GM18873 (cell line): ENCODE measurements around the gene LAT.
"Not testable (repeated sequence)": the region's sequence is repeated elsewhere in the genome, so short reads cannot be mapped to it uniquely, and the experiment has no call there.

Experiments used
- ATAC-seq: cut with Tn5 transposase; IDR thresholded peaks from one replicate; pipeline ENCODE4 v1.9.1; 2021; ENCODE audit warnings: mild to moderate bottlenecking, moderate library complexity, moderate number of reproducible peaks; ENCODE audit not compliant: unreplicated experiment, low FRiP score

LAT gene, protein sequence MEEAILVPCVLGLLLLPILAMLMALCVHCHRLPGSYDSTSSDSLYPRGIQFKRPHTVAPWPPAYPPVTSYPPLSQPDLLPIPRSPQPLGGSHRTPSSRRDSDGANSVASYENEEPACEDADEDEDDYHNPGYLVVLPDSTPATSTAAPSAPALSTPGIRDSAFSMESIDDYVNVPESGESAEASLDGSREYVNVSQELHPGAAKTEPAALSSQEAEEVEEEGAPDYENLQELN

DNA sequence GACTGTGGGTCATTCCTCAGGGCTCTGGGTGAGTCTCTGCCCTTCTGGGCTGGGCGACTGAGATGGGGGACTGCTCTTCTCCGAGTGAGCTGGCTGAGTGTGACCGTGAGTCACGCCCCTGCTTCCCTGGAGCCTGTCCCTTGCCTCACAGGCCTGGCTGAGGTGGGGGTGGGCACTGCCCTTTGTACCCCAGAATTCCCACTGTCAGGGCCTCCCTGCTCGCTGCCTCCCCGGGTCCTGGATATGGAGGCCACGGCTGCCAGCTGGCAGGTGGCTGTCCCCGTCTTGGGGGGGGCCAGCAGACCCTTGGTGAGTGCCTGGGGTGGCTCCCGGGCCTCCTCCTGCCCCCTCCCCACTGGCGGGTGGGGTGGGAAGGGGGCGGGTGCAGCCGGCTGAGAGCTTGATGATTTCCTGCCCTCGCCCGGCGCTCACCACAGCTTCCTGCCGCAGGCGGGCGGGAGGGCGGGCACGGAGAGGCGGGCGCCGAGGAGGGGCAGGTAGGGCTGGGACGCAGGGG is at the start of gene LAT:
Gene LAT, plus strand, starts transcription at position 434 of the 517 bp plus-strand sequence. CDS start 366 bp downstream, outside the sequence.
- ATAC-seq = no peak

DNA sequence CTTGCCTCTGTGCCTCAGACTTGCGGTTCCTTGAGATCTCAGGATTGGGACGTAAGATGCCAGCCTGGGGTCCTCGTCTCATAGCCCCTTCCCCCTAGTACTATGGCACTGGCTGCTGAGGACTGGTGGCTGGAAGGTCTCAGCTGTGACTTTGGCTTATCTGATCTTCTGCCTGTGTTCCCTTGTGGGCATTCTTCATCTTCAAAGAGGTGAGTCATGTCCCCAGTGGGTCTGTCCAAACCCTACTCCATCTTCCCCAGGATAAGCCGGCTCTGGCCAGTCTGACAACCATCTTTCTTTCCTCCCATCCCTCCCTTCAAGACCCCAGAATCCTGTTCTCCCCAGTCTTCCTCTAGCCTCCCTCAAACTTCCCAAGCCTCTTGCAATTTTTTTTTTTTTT is 49.5 kb upstream of the LAT start:
- ATAC-seq = no peak

DNA sequence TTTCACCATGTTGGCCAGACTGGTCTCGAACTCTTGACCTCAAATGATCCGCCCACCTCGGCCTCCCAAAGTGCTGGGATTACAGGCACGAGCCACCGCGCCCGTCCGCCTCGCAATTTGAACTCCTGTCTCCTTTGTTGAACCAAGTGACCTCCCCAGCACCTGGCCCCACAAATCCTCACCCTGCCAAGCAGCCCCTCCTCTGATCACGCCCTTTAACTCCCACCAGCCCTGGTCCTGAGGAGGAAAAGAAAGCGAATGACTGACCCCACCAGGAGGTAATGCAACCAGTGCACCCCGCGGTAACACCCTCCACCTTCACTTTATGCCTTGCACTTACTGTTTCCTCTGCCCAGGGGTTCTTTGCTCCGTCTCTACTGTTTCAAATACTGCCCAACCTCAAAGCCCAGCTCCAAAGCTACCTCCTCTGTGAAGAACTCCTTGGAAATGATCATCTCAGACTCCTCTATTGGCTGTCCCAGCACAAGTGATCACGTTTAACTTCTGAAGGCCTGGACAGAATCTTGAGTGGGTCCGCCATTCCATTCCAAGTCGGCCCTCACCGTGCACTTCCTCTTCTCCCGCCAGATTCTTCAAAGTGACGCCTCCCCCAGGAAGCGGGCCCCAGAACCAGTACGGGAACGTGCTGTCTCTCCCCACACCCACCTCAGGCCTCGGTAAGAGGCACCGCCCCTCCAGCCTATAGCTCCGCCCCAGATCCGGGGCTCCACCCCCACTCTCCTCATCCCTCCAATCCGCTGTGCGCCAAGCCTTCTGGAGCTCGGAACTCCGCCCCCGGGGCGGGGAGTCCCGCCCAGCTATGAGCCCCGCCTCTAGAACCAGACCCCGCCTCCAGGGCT is 48.7 kb upstream of the LAT start:
- peak; percentile 59 for ATAC-seq

DNA sequence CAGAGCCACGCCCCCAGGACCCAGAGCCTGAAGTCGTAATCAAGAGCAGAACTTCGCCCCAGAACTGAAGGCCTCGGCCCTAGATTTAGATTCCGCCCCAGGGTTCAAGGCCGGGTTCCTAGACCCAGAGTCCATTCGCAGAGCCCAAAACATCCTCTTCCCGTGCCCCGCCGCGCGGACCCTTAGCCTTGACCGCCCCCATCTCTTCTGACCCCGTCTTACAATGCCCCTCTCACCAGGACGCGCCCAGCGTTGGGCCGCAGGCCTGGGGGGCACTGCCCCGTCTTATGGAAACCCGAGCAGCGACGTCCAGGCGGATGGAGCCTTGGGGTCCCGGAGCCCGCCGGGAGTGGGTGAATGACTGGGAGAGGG is 48.1 kb upstream of the LAT start:
- no peak for ATAC-seq

DNA sequence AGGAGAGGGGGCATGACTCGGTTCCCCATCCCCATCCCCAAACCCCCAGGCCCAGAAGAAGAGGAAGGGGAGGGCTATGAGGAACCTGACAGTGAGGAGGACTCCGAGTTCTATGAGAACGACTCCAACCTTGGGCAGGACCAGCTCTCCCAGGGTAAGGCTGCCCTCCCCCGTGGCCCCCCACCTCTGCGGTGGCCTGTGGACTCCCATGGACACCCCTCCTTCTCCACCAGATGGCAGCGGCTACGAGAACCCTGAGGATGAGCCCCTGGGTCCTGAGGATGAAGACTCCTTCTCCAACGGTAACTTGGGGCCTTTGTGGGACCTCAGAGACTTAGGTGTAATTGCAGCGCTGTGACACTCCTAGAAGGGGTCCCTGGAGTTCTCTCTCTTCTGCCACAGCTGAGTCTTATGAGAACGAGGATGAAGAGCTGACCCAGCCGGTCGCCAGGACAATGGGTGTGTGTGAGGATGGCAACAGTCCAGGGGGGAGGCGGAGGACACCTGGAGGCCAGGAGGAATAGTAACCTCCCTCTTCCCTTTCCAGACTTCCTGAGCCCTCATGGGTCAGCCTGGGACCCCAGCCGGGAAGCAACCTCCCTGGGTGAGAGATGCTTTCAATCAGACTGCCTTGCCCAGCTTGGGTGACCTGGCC is 47.5 kb upstream of the LAT start:
- ATAC-seq = no peak

DNA sequence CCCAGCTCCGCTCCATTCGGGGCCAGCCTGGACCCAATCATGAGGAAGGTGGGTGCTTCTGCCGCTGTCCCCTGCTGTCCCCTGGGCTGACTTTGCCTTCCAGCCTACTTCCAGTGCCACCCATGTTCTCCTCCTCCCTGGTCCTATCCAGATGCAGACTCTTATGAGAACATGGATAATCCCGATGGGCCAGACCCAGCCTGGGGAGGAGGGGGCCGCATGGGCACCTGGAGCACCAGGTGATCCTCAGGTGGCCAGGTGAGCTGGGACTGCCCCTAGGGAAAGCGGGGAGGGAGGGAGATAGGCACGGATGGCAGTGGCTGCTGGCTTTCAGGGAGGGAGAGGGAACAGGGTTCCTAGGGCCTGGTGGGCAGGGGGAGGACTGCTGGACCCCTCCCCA is 46.1 kb upstream of the LAT start:
- no peak for ATAC-seq

DNA sequence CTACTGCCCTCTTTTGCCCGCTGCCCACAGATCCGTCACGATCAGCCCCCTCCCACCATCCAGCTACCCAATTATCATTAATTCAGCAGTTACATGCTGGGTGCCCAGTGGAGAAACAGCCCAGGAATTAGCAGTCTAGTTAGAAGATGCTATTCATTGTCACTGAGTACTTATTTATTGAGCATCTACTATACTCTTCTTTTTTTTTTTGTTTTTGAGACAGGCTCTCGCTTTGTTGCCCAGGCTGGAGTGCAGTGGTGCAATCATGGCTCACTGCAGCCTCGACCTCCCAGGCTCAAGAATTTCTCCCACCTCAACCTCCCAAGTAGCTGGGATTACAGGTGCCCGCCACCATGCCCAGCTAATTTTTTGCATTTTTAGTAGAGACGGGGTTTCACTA is 45.0 kb upstream of the LAT start:
- ATAC-seq = not testable (repeated sequence)

DNA sequence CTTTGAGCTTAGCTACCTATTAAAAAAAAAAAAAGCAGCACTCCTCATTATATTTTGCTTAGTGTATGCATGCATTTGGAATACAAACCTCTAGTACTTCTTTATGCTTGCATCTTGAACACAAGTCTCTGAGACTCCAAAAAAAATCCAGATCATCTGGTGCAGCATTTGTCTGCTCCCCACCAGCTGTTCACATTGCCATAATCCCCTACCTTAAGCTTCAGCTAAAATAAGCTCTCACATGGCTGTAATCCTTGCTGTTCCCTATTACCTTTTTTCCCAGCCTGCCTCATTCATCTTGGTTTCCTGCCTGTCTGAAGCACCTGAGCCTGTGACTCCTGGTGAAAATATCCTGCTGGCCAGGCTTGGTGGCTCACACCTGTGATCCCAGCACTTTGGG is 41.6 kb upstream of the LAT start:
- no peak for ATAC-seq

DNA sequence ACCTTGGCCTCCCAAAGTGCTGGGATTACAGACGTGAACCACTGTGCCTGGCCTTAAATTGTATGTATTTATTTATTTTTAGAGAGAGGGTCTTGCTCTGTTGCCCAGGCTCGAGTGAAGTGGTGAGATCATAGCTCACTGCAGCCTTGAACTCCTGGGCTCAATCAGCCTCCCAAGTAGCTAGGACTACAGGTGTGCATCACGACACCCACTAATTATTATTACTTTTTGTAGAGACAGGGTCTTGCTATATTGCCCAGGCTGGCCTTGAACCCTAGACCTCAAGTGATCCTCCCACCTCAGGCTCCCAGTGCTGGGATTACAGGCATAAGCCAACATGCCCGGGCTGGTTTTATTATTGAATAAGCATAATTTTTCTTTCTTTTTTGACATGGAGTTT is 38.2 kb upstream of the LAT start:
- no peak for ATAC-seq

DNA sequence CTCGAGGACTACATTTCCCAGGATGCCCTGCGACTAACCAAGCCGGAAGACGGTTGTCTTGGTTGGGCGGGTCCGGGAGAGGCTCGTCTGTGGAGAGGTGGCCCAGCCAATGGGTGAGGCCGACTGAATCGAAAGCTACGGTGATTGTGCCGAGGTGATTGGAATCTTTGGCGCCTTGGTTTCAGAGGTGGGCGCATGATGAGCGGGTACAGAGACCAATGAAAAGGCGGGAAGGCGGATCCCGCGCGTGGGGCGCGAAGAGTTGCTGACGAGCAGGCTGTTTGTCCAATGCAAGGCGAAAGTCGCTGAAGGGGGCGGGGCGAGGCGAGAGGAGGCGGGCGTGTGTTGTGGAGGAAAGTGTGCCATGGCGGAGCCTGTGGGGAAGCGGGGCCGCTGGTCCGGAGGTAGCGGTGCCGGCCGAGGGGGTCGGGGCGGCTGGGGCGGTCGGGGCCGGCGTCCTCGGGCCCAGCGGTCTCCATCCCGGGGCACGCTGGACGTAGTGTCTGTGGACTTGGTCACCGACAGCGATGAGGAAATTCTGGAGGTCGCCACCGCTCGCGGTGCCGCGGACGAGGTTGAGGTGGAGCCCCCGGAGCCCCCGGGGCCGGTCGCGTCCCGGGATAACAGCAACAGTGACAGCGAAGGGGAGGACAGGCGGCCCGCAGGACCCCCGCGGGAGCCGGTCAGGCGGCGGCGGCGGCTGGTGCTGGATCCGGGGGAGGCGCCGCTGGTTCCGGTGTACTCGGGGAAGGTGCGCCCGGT is 34.0 kb upstream of the LAT start, which contains the start of gene NFATC2IP:
Gene NFATC2IP, plus strand, starts transcription at position 290 of the 762 bp plus-strand sequence. Its CDS starts 75 bp downstream, at position 365.
- peak; percentile 92 for ATAC-seq

DNA sequence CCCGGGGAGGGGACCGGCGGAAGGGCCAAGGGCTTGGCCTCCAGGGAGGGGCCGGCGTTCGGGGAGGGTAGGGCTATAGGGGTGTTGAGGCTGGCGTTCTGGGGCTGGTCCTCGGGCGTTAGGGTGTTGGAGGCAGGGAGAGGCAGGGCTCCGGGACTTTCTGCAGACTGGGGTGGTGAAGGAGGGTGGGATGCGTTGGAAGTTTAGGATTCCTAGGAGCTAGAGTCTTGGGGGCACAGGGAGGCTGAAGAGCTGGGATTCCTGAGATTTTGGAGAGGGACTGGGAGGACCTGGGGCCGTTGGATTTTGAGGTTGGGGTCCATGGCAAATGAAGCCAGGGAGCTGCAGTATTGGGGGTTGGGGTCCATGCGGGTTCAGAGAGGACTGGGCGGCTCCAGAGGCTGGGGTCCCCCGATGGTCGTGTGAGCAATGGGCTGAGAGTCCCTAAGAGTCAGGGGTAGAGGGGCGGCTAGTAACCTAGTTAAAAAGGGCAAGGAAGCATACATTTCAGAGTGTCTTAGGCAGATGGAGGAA is 33.4 kb upstream of the LAT start:
- ATAC-seq = no peak

DNA sequence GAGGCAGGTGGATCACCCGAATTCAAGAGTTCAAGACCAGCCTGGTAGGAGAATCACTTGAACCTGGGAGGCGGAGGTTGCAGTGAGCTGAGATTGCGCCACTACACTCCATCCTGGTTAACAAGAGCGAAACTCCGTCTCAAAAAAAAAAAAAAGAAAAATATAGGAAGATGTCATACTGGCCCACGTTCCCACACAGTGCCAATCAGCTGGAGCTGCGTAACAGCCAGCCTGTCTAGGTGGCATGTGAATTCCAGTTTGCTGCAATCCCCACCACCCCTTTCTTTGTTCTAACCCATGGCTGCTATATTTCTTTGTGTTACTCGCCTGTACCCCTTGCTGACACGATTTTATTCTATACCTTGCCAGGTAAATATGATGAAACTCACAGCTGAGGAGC is 26.6 kb upstream of the LAT start:
- no peak for ATAC-seq

DNA sequence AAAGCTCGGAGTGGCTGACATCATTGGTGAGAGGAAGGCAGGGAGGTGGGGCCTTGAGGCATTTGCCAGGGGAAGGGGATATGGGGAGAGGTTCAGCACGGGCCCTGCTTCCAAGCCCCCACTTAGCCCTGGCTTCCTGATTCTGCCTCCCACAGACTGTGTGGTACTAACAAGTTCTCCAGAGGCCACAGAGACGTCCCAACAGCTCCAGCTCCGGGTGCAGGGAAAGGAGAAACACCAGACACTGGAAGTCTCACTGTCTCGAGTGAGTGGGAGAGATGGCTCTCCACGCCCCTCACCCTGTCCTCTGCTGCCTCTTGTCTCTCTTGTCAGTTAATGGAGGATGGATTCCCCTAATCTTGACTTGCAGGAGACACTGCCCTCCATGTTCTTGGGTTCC is 26.0 kb upstream of the LAT start:
- ATAC-seq = no peak

DNA sequence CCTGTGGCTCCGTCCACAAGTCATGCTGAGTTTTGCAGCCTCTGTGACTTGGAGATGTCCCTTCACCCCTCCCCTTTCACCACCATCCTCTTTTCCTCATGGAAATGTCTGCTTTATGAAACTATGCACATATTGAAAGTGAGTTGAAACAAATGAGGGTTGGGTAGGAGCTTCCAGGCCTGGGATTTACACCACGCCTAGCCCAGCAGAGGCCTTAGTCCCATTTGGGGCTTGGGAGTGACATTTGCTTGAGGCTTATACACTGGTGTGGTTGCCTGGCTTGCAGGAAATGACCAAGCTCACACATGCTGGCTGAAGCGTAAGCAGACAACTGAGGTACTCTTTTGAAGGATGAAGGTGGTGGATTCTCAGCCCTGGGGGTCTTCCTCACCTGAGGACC is 20.8 kb upstream of the LAT start:
- no peak for ATAC-seq

DNA sequence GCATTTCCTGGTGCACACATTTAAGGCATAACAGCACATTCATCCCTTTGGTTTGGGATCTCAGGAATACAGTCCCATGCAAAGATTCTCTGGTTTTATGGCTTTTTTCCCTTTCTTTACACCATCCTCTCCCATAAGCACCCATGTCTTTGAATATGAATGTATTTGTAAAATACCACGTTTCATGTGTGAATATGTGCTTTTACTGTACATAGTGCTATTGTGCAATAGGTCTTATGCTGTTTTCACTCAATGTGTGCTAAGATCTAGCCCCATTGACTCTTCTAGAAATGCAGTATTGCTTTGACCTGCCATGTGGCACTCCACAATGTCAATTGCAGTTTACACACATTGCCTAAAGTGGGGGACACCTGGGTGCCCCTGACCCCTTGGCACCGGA is 20.4 kb upstream of the LAT start:
- no peak for ATAC-seq

DNA sequence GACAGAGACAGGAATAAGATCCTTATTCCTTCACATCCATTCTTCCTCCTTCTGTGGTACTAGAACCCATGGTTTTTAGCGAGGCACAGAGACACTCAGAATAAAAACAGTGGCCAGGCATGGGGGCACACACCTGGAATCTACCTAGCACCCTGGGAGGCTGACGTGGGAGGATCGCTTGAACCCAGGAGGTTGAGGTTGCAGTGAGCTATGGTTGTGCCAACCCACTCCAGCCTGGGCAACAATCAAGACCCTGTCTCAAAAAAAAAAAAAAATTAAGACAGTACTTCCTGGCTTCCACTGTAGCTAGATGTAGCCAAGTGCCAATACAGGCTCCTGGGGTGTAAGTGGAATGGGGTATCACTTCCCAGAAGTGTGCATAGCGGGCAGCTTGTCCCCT is 17.7 kb upstream of the LAT start:
- ATAC-seq = no peak

DNA sequence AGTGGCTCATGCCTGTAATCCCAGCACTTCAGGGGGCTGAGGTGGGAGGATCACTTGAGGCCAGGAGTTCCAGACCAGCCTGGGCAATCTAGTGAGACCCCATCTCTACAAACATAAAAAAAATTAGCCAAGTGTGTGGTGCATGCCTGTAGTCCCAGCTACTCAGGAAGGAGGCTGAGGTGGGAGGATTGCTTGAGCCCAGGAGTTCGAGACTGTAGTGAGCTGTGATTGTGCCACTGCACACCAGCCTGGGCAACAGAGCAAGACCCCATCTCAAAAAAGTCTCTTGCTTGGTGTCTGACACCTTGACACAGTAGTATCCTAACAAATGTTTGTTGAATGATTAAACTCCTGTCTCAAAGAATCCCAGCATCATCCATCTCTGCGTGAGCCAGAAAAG is 15.2 kb upstream of the LAT start:
- ATAC-seq = not testable (repeated sequence)

DNA sequence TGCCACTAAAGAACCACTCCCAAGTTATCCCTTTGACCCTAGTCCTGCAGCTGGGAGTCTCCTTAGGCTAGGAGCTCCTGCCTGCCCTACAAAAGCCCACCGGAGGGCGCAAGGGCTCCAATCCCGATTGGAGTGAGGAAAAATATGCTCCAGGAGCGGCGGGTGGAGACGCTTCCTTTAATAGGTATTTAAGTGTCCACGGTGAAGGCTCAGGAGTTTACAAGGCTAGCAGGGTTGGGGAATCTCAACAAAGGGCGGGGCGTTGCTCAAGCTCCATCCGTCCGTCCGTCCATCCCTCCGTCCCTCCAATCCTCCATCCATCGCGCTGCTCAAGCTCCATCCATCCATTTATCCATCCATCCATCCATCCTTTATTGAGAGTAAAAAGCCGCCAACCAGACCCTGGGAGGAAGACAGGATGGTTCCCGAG is 10.8 kb upstream of the LAT start:
- ATAC-seq = no peak

DNA sequence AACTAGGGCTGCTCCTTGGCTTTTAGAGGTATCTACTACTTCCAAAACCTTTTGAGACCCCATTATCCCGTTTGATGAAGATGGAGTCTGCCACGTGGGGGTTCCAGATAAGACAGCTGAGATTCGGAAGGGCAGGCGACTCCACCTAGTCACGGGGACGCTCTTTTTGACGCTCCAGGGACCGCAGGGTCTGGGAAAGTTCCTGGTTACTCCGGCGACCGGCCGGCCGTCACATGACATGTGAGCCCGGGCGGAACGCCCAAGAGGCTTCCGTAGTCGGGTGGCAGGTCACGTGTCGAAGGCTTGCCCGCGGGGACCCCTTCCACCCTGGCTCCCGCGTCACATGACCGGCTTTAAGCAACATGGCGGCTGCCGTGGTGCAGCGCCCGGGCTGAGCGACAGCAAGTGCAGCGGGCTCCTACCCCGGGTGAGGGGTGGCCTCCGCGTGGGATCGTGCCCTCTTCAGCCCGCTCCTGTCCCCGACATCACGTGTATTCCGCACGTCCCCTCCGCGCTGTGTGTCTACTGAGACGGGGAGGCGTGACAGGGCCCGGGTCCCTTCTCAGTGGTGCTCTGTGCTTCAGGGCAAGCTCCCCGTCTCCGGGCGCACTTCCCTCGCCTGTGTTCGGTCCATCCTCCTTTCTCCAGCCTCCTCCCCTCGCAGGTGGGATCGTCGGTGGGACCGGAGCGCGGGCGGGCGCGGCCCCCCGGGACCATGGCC is 10.3 kb upstream of the LAT start, which contains the start of gene SPNS1:
Gene SPNS1, plus strand, starts transcription at position 342 of the 721 bp plus-strand sequence. Its CDS starts 374 bp downstream, at position 716.
- ATAC-seq = peak; percentile 67
